ENCODE results near the gene KLHDC8B.

Gene KLHDC8B

GRCh38 chr3:49161197-49161596, 10.2 kb upstream of the KLHDC8B start:
- DNase-seq, result no peak

- no peak for DNase-seq
Observed at GRCh38 chr3:49161808-49162530, 9.4 kb upstream of the KLHDC8B start.

GRCh38 chr3:49162751-49163419, 8.5 kb upstream of the KLHDC8B start:
- DNase-seq, result no peak

GRCh38 chr3:49163609-49164008, 7.8 kb upstream of the KLHDC8B start:
- DNase-seq, result no peak

- no peak for DNase-seq
Observed at GRCh38 chr3:49164983-49165720, 6.2 kb upstream of the KLHDC8B start.

GRCh38 chr3:49165771-49166751, 5.3 kb upstream of the KLHDC8B start, which contains the start of gene CCDC71:
Gene CCDC71, minus strand, starts transcription at chr3:49166331. Its CDS starts 2,123 bp downstream, at chr3:49164208.
- DNase-seq, result peak; percentile 58

GRCh38 chr3:49166752-49167556, 4.4 kb upstream of the KLHDC8B start:
- no peak for DNase-seq

GRCh38 chr3:49170744-49171118, 667 bp upstream of the KLHDC8B start:
- no peak for DNase-seq

GRCh38 chr3:49171775-49172500, 540 bp downstream of the KLHDC8B start:
- no peak for DNase-seq

GRCh38 chr3:49172551-49173041, 1.2 kb downstream of the KLHDC8B start:
- no peak for DNase-seq

GRCh38 chr3:49173116-49173791, 1.9 kb downstream of the KLHDC8B start:
- DNase-seq, result peak; percentile 28

- no peak for DNase-seq
Observed at GRCh38 chr3:49173792-49174170, 2.4 kb downstream of the KLHDC8B start.

GRCh38 chr3:49174397-49174985, 3.1 kb downstream of the KLHDC8B start:
- no peak for DNase-seq

GRCh38 chr3:49175530-49175929, 4.1 kb downstream of the KLHDC8B start:
- no peak for DNase-seq

- no peak for DNase-seq
Observed at GRCh38 chr3:49177073-49177472, 5.7 kb downstream of the KLHDC8B start.

GRCh38 chr3:49180116-49180515, 8.7 kb downstream of the KLHDC8B start:
- DNase-seq, result no peak

- no peak for DNase-seq
Observed at GRCh38 chr3:49181351-49181750, 10.0 kb downstream of the KLHDC8B start.

- DNase-seq, result no peak
Observed at GRCh38 chr3:49182682-49183081, 11.3 kb downstream of the KLHDC8B start.

- no peak for DNase-seq
Observed at GRCh38 chr3:49183873-49184272, 12.5 kb downstream of the KLHDC8B start.

GRCh38 chr3:49191741-49192140, 20.3 kb downstream of the KLHDC8B start:
- no peak for DNase-seq

Measured in OCI-M1 (cell line).